Measurements from ENCODE around the gene PPM1L.

The PPM1L gene

DNA sequence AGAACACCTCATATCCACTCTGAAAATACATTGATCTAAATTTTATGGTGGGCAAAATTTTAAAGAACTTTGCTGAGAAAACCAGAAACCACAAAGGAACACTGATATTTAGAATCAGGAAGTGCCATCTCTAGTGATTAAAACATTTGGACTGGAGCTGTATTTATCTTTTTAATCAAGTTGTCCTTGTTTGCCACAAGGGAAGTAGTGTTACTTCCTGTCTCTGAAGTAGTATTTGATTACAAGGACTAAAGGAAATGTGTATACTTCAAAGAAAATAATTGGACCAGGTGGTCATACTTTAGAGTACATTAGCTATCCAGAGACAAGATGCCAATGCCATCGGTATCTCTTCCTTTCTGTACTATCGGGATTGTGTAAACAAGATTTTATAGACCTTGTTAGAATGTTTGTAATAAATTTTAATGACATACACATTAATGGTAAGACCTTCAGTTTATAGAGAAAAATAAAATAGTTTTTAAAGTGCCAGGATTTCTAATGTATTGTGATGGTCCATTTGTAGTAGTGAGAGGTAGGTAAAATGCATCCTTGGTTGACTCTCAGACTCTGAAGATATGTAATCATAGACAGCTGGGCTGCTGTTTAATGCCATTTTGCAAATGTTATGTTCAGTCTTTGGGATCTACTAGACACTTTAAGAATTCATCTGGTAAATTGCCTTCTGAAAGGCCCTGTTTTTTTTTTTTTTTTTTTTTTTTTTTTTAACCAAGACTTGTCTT is 217.2 kb downstream of the PPM1L start:
- TF ChIP-seq GATA2 (IDR thresholded peaks at IDR 0.05; ENCODE audit: low read depth, low read length) (no peak), GATA3 (IDR thresholded peaks at IDR 0.05; ENCODE audit: low read depth, low read length) (no peak)

GRCh38 chr3:160977773-160978172 is 221.7 kb downstream of the PPM1L start:
- no peak for TF ChIP-seq GATA3 (IDR thresholded peaks at IDR 0.05; ENCODE audit: low read depth, low read length)
- TF ChIP-seq GATA2 (IDR thresholded peaks at IDR 0.05; ENCODE audit: low read depth, low read length): no peak

GRCh38 chr3:160980740-160981139 is 224.7 kb downstream of the PPM1L start:
- TF ChIP-seq GATA3 (IDR thresholded peaks at IDR 0.05; ENCODE audit: low read depth, low read length) (no peak), GATA2 (IDR thresholded peaks at IDR 0.05; ENCODE audit: low read depth, low read length) (no peak)

DNA sequence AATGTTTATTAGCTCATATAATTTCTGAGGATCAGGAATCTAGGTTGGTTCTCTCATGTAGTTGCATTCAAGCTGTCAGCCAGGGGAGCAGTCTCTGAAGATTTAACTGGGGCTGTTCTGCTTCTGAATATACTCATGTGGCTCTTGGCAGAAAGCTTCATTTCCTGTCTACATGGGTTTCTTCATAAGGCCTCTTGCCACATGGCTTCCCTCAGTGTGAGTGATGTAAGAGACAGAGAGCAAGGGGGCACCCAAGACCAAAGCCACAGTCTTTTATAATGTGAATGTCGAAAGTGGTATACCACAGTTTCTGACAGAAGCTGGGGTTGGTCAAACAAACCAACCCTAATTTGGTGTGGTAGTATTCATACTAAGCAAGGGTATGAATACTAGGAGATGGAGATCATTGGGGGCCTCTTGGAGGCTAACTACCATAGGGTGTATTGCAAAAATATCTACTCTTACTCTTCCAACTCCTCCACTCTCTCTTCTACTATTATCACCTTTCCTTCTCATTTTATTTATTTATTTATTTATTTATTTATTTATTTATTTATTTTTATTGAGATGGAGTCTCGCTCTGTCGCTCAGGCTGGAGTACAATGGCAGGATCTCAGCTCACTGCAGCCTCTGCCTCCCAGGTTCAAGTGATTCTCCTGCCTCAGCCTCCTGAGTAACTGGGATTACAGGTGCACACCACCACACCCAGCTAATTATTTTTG is 225.3 kb downstream of the PPM1L start:
- TF ChIP-seq GATA3 (IDR thresholded peaks at IDR 0.05; ENCODE audit: low read depth, low read length): no peak
- TF ChIP-seq GATA2 (IDR thresholded peaks at IDR 0.05; ENCODE audit: low read depth, low read length): no peak

GRCh38 chr3:160982491-160982890 is 226.5 kb downstream of the PPM1L start:
- TF ChIP-seq GATA3 (IDR thresholded peaks at IDR 0.05; ENCODE audit: low read depth, low read length): no peak
- no peak for TF ChIP-seq GATA2 (IDR thresholded peaks at IDR 0.05; ENCODE audit: low read depth, low read length)

GRCh38 chr3:160986069-160986468 is 230.0 kb downstream of the PPM1L start:
- no peak for TF ChIP-seq GATA3 (IDR thresholded peaks at IDR 0.05; ENCODE audit: low read depth, low read length)
- TF ChIP-seq GATA2 (IDR thresholded peaks at IDR 0.05; ENCODE audit: low read depth, low read length): no peak

DNA sequence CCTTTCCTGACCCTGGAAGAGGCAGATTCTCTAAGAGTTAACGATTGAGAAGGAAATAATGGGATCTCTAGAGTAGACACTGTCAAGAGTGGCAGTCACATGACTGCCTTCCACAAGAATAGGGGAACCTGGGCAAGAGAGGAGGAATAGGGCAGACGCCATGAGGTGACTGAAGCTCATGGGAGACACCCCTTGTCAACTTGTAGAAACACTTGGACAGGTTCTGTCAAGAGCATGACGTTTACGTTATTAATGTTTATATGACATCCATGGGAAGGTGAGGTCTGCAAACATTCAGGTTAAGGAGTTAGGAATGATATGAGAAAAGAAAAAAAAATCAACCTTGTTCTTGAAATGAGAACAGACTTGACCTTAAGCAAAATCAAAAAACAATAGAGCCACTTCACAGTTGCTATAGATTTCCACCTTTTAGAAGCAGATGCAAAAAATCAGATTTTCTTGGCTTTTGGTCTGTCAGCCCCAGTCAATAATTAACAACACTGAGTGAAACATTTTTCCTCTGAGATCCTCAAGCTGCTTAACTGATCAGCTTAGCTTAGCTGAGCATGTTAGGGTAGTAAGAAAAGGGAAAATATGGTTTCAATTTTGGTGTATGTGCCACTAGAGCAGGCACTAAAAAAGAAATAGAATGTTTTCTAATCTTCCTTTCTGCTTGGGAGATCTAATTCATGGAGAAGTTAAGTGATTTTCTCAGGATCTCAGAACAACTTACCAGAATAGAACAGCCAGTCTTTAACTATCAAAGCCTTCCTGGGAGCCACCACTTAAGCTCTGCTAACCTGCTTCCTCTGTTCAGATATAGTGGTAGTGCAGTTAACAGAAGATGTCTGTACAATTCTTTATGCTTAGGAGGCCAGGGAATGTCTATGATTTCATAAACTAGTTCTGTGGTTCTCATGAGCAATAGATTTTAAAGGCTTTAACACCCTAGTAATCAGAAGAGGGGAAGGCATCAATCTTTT is 232.2 kb downstream of the PPM1L start:
- TF ChIP-seq GATA2 (IDR thresholded peaks at IDR 0.05; ENCODE audit: low read depth, low read length) (no peak), GATA3 (IDR thresholded peaks at IDR 0.05; ENCODE audit: low read depth, low read length) (no peak)

DNA sequence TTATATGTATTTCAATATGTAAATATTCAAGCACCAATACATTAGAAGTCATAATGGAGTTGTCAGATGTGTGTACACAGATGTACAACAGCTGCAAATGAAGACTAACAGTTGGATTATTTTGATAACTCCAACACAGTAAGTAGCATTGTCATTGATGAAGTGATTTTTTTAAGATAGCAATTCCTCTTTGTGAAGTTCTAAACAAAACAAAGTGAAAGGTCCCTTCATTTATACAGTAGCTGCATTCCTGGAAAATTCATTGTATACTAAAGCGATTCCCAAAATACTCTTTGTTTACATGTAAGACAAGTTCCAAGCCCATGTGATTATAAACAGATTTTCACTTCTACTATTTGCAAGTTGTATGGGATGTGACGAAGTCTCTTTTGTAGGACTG is 234.4 kb downstream of the PPM1L start:
- TF ChIP-seq GATA2 (IDR thresholded peaks at IDR 0.05; ENCODE audit: low read depth, low read length) (no peak), GATA3 (IDR thresholded peaks at IDR 0.05; ENCODE audit: low read depth, low read length) (no peak)

DNA sequence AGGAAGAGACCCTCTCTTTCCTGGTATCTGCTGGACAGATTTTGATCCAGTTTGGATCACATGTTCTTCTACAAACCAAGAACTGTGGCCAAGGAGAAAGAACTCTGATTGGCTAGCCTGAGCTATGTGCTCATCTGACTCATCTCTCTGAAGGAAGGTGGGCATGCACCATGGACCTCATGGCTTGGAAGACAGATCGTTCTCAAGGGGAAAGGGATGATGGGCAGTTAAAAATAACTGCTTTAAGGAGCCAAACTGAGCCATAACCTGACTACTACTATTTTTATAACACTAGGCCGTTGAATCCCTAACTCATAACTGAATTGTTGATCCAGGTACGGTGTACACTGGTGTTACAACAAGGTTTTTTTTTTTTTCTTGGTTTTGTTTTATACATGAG is 236.7 kb downstream of the PPM1L start:
- TF ChIP-seq GATA3 (IDR thresholded peaks at IDR 0.05; ENCODE audit: low read depth, low read length): no peak
- no peak for TF ChIP-seq GATA2 (IDR thresholded peaks at IDR 0.05; ENCODE audit: low read depth, low read length)

DNA sequence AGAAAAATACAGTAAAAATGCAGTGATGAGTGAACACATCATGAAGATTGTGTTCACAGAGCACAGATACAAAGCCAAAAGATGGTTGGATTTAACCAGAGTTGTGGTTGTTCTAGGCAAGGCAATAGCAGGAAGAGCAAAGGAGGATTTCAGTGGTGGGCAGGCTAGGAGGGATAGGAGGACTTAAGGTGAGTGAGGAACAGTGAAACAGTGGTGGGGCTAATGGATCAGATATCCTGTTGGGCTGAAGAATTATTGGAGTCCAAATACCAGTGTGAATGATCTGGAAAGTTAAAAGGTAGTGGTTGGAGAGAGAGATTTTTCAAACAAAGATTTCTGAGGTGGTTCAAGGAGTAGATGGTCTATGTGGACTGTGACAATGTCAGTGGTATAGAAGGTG is 240.8 kb downstream of the PPM1L start:
- TF ChIP-seq GATA2 (IDR thresholded peaks at IDR 0.05; ENCODE audit: low read depth, low read length): no peak
- no peak for TF ChIP-seq GATA3 (IDR thresholded peaks at IDR 0.05; ENCODE audit: low read depth, low read length)

- no peak for TF ChIP-seq GATA3 (IDR thresholded peaks at IDR 0.05; ENCODE audit: low read depth, low read length)
- TF ChIP-seq GATA2 (IDR thresholded peaks at IDR 0.05; ENCODE audit: low read depth, low read length): no peak
Observed at GRCh38 chr3:160998581-160998980, 242.6 kb downstream of the PPM1L start.

- TF ChIP-seq GATA3 (IDR thresholded peaks at IDR 0.05; ENCODE audit: low read depth, low read length) (no peak), GATA2 (IDR thresholded peaks at IDR 0.05; ENCODE audit: low read depth, low read length) (no peak)
Observed at GRCh38 chr3:160999274-160999673, 243.2 kb downstream of the PPM1L start.

- TF ChIP-seq GATA3 (IDR thresholded peaks at IDR 0.05; ENCODE audit: low read depth, low read length): no peak
- no peak for TF ChIP-seq GATA2 (IDR thresholded peaks at IDR 0.05; ENCODE audit: low read depth, low read length)
Observed at GRCh38 chr3:161008086-161008485, 252.1 kb downstream of the PPM1L start.
